NCI-H2227 treated with DMSO at 0.1 percent for 48 hours (cell line): Measurements from ENCODE around the gene SEMA3B.
A peak's percentile ranks its signal among the peaks of the same experiment; 100 is the strongest.
"Not testable (repeated sequence)": the region's sequence is repeated elsewhere in the genome, so short reads cannot be mapped to it uniquely, and the experiment has no call there.

Source experiments
- DNase-seq: peaks from one replicate; lab custom pipeline; 2025; lab: John Stamatoyannopoulos, UW

SEMA3B gene

DNA sequence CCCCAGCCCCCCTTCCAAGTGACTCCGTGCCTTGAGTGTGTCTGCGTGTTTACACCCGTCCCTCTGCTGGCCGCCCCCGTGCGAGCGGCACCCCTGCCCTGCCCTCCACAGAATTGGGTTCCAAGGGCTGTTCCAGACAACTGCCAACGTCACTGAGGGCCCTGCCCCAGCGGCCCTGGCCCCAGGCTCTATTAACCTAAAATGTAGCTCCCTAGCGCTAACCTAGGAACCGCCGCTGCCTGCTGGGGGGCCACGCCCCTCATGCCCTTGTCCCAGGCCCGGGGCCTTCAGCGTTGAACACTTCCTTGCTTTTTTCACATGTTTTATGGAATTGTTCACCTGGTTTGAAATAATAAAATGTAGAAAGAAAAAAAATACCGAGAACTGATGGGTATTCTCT lies 10.0 kb upstream of the SEMA3B start:
- DNase-seq = no peak

DNA sequence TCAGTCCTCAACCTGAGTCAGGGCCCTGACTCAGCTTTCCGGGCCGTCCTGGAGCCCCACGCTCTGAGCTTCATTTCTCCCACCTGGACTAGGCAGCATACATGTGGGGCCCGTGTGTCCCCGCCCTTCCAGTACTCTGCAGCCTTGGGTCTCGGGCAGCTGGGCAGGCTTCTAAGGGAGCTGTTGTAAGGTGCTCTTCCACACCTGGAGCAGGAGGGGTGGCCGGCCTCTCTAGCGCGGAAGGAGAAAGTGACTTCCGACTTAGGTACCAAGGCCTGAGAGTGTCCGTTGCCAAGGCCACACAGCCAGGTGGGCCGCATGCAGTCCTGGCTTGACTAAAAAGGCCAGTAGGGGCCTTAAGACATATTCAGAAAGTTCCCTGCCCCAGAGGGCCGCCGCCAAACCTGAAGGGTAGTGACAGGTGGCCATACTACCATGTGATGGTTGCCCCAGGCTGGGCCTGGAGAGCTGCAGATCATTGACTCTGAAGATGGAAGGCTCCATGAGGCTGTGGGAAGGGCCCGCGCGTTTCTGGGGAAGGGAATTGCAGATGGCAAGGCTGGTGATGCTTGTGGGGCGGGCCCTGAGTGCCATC lies 9.4 kb upstream of the SEMA3B start:
- DNase-seq = no peak

DNA sequence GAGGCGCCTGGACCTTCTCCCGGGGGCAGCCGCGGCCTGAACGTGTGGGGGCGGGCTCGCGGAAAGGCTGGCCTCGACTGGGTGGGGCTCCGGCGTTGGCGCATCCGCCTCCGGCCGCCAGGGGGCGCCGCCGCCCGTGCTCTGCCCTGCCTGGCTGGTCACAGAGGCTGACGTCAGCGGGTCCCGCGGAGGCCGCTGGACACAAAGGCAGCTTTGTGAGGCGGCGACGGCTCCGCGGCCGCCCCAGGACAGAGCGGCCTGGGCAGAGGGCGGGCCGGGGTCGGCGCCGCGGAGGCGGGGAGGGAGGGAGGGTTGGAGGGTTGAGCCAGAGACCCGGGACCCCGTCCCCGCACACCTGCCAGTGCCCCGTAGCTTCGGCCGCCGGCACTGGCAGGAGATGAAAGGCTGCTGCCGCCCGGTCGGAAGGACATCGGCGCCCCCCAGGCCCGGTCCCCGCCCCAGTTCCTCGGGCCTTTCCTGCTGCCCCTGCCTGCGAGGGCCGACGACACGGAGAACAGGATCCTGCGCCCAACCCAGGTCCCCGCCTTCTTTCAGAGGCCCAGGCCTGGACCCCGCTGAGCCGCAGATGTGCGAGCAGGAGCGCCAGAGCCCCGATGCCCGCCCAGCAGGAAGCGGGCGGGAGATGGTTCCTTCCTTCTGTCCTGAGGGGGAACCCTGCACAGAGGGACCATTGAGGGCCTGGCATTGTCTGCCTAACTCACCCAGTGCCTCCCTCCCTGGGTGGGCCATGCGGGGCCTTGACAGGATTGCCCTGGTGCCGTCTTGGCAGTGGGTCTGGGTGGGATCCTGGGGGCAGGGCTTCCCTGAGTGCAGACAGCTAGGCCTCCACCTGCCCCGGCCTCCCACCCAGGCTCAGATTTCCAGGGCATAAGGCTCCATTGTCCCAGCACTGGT lies 8.7 kb upstream of the SEMA3B start:
- DNase-seq = peak; percentile 49

DNA sequence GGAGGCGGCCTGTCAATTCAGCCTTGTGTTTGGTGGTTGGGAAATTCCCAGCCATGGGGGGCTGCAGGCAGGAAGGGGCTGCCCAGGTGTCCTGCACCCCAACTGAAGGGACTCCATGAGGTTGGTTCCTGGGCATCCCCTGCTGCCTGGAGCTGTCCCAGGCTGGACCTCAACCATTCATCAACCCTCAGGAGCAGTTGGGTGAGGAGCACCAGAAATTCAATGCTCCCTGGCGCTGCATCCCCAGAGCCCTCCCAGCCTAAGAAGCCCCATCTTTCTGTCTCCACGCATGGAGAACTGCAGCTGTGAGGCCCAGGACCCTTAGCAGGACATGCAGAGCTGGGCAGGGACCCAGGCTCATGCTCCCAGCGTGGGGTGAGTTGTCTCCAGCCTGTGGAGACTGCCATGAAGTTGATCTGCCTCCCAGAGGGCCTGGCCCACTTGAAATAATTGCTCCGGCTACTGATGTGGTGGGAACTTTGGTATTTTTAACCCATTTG lies 8.0 kb upstream of the SEMA3B start:
- no peak for DNase-seq

DNA sequence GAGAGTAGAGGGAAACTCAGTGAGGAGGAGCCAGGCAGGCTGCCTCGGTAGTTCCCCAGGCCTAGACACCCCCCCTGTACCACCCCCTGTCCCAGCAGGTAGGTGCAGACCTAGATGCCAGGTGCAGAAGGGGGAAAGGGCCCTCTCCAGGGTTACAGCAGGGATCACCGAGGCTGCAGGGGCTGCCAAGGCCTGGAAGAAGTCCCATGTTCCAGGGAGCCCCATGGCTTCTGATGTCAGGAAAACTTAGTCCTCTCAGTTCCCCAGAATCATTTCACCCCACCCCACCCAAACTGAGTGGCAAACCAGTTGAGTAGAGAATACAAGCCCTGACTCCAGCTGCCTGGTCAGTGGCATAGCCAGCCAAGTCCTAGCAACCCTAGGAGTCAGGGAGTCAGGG lies 7.4 kb upstream of the SEMA3B start:
- DNase-seq = no peak

DNA sequence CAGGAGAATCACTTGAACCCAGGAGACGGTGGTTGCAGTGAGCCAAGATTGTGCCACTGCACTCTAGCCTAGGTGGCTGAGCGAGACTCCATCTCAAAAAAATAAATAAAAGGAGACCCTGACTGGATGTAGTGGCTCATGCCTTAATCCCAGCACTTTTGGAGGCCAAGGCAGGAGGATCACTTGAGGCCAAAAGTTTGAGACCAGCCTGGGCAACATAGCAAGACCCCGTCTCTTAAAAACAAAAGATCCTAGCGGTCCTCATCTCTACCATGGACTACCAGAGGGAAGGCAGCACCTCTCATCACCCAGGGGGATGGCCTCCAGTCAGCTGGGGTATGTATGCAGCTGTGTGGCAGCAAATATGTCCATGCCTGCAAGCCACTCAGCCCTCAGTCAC lies 6.7 kb upstream of the SEMA3B start:
- not testable (repeated sequence) for DNase-seq

DNA sequence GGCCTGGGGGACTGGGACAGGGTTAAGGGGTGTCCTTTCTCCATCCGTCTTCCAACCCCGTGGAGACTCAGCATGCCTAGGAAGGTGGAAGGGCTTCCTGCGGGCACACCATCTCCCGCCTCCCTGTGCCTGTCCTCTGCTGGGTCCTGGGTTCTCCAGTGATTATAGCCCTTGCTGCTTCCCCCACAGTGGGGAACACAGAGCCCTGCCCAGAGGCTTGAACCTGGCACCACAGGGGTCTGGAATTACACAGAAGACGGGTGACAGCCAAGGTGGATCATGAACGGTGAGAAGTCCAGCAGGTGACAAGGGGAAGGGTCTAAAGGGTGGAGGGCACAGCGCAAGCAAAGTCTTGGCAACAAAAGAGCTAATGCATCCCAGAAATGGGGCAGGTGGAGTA lies 6.2 kb upstream of the SEMA3B start:
- no peak for DNase-seq

DNA sequence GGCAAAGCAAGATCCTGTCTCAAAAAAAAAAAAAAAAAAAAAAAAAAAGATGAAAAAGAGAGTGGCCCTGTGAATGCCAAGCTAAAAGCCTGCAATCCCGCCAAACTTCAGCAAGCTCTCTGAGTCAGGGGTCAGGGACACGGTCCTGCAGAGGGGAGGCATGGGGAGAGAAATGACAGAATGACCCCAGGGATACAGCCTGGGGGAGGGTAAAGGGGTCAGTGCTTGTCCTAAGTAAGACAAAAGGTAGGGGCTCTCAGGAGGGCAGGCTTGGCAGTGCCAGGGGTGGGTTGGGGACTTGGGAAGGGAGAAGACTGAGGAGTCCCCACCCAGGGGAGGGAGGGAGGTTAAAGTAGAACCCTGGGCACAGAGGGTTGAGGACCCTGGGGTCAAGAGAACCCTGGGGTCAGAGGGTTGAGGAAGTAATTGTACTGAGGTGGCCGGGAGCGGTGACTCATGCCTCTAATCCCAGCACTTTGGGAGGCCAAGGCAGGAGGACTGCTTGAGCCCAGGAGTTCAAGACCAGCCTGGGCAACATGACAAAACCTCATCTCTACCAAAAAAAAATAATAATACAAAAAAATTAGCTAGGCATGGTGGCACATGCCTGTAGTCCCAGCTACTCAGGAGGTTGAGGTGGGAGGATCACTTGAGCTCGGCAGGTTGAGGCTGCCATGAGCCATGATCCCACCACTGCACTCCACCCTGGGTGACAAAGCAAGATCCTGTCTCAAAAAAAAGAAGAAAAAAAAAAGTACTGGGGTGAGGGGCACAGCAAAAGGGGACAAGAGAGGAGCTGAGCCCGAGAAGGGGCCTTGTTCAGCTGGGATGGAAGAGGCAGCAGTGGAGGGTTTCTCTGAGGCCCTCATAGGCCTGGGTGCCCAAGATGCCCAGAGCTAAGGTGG lies 5.2 kb upstream of the SEMA3B start:
- no peak for DNase-seq

DNA sequence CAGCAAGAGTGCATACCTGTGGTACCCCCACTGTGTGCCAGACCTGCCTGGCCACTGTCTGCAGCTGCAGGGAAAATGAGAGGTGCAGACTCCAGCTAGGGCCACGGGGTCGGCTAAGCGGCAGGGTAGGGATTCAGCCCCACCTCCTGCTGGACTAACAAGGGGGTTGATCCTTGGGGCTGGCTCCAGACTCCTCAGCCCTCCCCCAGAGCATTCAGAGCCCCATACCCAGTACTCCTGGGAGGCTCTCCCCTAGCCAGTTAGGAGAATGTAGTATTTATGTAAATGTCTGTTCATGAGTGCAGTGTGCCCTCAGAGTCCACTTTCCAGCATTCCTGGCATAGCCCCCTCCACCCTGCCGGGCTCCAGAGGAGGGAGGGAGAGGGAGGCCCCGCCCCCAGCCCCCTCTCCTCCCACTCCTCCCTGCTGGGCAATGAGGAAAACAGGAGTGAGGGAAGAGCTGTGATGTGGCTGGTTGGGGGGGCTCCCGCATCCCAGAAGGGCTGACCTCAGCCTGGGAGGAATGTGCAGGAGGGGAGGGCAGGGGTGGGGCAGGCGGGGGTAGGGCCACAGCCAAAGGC lies 4.5 kb upstream of the SEMA3B start:
- peak; percentile 81 for DNase-seq

DNA sequence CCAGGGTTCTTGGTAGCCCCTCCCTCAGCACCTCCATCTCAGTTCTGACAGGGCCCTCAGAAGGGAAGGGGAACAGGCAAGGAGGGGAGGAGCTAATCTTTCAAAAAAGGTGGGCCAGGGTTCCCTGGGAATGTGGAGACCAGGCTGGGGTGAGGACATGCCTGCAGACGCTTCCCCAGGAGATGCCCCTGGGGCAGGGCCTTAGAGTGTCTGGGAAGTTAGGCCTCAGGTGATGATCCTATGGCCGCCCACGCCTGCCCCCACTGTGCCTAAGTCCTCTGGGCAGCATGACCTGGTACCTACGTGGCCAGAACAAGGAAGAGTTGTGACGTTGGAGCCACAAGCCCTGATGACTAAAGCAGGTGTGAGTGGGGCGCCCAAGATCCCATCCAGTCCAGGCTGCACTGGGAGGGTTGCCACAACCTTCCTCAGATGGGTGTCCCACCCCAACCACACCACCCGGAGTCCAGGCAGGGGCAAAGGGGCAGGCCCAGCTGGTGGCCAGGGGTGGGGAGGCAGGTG lies 3.9 kb upstream of the SEMA3B start:
- no peak for DNase-seq

DNA sequence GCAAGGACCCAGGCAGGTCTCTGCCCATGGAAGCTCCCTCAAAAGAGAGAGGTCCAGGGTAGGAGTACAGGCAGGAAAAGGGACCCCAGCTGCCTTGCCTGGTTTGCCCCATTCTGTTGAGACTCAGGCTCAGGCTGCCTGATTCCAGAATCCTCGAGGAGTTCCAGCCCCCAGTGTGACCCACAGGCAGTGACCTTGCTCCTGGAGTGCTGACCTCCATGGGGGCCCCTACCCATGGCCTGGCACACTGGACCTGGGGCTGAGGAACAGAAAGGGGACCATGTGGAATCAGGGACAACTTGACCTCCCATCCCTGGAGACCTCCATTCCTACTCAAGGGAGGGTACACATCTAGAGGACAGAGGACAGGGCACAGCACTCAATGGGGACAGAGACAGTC lies 3.4 kb upstream of the SEMA3B start:
- no peak for DNase-seq

DNA sequence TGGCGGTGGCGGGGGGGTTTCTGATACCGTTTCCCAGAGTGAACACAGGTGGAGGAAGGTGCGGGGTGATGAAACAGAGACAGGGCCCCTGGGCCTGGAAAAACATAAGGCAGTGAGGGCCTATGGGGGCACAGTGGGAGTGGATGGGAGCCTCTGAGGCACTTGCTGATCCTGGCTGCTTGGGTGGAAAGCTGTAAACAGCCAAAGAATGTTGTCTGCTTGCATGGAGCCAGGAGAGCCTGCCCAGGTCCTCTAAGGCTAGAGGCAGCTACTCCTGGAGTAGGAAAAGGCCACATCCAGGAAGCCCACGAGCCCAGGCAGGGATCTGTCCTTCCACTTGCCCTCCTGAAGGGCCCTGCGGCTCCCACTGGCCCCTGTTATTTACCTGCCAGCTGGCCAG lies 2.9 kb upstream of the SEMA3B start:
- no peak for DNase-seq

DNA sequence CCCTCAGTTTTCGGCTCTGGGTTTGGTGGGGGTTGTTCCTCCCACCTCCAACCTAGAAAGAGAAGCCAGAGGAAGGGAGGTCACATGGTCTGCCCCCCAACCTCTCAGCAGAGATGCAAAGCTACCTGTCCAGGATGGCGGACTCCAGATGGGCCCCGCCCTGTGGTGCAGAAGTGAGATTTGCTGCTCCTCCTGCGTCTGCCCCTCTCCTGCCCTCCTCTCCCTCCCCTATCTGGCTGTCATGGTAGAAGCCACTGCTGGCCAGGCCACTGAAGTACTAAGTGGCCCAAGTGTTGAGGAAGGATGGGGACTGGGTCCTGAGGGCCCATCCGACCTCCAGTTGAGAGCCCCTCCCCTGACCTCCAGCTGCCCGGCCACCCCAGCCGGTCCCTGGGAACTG lies 2.1 kb upstream of the SEMA3B start:
- DNase-seq = no peak

DNA sequence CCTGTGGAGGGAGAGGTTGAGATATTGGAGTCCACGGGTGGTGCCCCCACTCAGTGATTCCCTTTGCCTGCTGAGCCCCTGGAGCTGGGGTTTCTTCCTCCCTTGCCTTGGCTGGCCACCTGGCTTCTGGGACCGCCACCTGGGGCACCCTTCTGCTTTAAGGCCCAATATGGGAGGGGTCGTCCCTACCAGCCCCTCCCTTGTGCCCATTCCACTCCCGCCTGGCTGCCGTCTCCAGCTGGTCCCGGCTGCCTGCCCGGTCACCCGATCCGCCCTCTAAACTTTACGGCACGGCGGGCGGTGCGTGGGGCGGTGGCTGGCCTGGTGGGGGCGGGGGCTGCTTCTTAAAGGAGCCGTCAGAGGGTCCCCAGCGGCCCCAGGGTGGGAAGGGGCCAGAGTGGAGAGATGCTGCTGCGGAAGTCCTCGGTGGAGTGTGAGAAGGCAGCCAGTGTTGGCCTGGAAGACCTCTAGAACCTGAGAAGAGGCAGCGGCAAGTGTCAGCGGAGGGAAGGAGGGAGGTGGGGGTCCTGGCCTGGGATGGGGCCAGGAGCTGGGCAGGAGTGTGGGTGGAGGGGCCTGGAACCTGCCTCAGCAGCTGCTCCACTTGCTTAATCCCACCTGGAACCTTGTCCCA lies 1.6 kb upstream of the SEMA3B start:
- DNase-seq = no peak

DNA sequence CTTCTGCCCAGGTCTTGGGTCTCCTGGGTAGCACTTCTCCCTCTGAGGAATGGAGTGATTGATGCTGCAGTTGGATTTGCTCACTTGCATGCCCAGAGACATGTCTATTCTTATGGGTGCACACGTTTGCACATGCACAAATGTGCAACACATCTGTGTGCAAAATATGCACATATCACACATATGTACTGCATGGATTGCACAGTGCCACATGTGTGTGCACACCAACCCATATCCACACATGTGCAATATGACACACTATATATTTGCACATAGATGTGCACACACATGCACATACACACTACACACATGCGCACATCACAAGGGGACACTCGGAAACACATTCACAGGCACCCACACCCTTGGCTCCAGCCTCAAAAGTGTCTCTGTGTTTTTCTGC lies 671 bp upstream of the SEMA3B start:
- no peak for DNase-seq

DNA sequence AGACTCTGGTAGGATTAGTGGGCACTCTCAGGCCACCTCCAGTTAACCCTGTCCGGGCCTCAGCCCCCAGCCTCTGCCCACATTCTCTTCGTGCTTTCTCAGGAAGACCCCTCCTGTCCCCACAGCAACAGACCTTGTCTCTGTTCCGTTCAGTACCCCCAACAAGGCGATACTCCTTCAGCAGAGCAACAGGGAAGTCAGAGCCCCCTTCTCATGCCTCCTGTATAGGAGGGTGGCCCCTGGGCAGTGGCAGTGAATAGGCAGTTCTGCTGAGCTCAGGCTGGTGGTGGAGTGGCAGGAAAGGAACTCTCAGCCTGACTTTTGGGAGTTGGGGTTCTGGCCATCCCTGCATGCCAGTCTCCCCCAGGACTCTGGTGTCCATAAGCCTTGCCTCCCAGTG lies 513 bp downstream of the SEMA3B start:
- no peak for DNase-seq

DNA sequence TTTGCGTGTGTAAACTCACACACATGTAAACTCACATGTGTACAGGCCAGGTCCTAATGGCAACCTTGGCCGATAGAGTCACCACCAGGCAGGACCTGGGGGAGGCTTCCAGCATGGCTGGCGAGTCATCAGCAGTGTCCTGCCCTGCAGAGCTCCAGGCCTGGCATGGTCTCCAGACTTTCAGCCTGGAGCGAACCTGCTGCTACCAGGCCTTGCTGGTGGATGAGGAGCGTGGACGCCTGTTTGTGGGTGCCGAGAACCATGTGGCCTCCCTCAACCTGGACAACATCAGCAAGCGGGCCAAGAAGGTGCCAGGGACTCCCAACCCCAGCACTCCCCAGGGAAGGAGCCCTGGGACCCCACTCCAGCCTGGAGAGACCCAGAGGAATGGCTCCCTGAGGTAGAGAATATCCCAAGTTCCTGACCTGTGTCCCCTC lies 1.0 kb downstream of the SEMA3B start:
- no peak for DNase-seq

DNA sequence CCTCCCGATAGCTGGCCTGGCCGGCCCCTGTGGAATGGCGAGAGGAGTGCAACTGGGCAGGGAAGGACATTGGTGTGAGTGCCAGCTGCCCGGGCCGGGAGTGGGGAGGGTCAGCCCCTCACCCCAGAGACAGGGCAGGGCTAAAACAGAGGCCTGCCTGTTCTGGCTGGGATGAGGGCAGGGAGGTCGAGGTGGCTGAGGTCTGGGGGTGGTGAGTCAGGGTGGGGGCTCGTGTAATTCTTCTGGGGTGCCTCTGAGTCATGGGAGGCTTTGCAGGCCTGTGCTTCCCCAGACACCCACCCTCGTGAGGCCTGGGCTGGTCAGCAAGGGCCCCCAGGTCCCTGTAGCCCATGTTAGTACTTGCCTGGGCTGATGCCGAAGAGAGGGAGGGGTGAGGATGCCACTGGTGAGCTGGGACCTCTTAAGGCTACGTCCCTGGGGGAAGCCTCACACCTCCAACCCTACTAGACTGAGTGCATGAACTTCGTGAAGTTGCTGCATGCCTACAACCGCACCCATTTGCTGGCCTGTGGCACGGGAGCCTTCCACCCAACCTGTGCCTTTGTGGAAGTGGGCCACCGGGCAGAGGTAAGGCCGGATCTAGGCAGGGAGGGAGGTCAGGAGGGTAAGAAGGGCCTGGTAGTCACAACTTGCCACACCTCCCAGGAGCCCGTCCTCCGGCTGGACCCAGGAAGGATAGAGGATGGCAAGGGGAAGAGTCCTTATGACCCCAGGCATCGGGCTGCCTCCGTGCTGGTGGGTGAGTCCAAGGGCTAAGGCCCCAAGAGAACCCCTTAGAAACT lies 1.7 kb downstream of the SEMA3B start:
- no peak for DNase-seq

DNA sequence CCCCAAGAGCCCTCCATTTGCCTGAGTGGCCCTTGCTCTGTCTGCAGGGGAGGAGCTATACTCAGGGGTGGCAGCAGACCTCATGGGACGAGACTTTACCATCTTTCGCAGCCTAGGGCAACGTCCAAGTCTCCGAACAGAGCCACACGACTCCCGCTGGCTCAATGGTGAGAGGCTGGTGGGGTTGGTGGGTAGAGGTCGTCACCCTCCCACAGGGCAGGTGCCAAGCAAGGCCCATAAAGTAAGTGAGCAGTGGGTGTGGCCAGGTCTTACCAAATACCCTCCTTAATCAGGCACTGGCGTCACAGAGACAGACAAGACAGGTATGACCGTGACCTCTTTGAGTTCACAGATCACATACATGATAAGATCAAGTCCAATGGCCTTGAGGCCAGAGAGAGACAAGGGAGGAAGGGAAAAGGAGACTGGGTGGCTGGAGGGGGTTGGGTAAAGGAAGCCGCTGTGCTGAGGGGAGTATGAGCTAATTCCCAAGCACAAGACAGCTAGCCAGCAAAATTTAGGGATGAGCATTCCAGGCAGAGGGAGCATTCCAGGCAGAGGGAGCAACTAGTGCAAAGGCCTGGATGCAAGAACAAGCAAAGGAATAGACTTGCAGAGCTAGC lies 2.5 kb downstream of the SEMA3B start:
- DNase-seq = no peak

DNA sequence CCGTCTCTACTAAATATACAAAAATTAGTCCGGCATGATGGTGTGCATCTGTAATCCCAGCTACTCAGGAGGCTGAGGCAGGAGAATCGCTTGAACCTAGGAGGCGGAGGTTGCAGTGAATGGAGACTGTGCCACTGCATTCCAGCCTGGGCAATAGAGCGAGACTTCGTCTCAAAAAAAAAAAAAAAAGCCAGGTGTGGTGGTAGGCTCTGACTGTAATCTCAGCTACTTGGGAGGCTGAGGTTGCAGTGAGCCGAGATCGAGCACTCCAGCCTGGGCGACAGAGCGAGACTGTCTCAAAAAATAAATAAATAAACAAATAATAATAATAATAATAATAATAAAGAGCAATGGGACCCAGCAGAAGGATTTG lies 3.6 kb downstream of the SEMA3B start:
- not testable (repeated sequence) for DNase-seq
